GM21529 (cell line): ENCODE measurements around the gene SPRR2B.
"Not testable (repeated sequence)": the region's sequence is repeated elsewhere in the genome, so short reads cannot be mapped to it uniquely, and the experiment has no call there.

ENCODE experiments used
- ATAC-seq: cut with Tn5 transposase; IDR thresholded peaks from one replicate; pipeline ENCODE4 v1.9.1; 2021; ENCODE audit not compliant: unreplicated experiment

The SPRR2B gene

GRCh38 chr1:153035211-153035610 is 36.2 kb downstream of the SPRR2B start:
- no peak for ATAC-seq

DNA sequence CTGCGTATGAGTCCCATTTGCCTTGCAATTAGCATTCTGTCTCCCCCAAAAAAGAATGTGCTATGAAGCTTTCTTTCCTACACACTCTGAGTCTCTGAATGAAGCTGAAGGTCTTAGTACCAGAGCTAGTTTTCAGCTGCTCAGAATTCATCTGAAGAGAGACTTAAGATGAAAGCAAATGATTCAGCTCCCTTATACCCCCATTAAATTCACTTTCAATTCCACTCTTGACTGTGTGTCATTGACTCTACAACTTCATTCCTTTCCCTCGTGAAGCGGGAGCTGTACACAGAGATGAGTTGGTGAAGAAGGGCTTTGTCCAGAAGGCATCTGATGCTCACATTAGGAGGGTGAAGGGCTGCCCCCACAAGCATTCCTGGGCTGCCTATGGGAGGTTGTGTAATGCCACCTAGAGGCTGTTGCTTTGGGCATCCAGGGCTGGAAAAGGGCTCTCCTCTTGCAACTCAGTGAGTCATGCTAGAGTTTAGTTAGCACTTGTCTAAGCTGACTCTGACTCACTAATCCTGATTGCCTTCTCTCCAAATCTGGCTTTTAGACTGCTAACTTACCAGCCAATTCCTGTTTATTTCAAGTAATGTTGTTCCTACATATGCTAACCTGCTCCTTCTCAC is 38.6 kb downstream of the SPRR2B start:
- no peak for ATAC-seq

- no peak for ATAC-seq
Observed at GRCh38 chr1:153032073-153032472, 39.3 kb downstream of the SPRR2B start.

DNA sequence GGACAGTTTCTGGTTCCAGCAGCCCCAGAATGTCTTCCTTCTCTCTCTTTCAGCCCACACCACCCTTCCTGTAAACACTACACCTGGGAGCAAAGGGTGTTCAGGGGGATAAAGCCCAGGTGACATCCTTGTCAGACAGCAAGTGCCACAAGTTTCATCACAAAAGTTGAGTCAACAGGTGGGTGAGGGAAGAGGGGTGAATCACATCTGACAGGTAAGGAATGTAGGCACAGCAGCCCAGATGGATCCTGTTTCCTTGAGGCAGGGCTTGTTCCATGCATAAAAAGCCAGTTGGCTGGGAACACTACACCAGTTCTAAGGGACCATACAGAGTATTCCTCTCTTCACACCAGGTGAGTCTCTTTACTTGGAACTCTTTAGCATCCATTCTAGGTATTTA is 40.5 kb downstream of the SPRR2B start, which contains the start of gene SPRR1B:
Gene SPRR1B (plus strand): TSS at position 309 of the 400 bp plus-strand sequence. CDS start 1,143 bp downstream, outside the sequence.
- ATAC-seq, result no peak

GRCh38 chr1:153028766-153029165 is 42.6 kb downstream of the SPRR2B start:
- no peak for ATAC-seq

GRCh38 chr1:153025797-153026196 is 45.6 kb downstream of the SPRR2B start:
- no peak for ATAC-seq

GRCh38 chr1:153024413-153024812 is 47.0 kb downstream of the SPRR2B start:
- ATAC-seq, result no peak

GRCh38 chr1:153023109-153023508 is 48.3 kb downstream of the SPRR2B start:
- ATAC-seq, result no peak

- not testable (repeated sequence) for ATAC-seq
Observed at GRCh38 chr1:153022340-153022739, 49.1 kb downstream of the SPRR2B start.

GRCh38 chr1:153021829-153022228 is 49.6 kb downstream of the SPRR2B start:
- ATAC-seq, result not testable (repeated sequence)
